HG03097 (cell line): Measurements from ENCODE around the gene LRFN3.
"Not testable (repeated sequence)": the region's sequence is repeated elsewhere in the genome, so short reads cannot be mapped to it uniquely, and the experiment has no call there.

Experiments
- ATAC-seq: cut with Tn5 transposase; IDR thresholded peaks from one replicate; pipeline ENCODE4 v1.9.1; 2021; ENCODE audit not compliant: unreplicated experiment, low FRiP score

LRFN3 gene

DNA sequence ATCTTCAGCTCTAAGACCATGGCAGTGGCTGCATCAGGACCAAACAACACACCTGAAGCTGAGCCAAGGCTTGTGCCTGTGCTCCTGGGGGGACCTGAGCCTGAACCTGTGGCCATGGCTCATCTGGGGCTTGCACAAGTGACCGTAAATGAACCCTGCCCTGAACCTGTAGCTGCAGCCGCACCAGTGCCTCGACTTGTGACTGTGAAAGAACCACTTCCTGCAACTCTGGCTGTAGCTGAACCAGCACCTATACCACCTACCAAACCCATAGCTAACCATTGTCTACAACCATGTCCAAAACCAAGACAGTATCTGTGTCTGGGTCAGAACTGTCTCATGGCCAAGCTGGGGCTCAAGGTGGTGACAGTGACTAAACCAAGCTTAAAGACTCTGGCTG, 30.6 kb downstream of the LRFN3 start:
- no peak for ATAC-seq

DNA sequence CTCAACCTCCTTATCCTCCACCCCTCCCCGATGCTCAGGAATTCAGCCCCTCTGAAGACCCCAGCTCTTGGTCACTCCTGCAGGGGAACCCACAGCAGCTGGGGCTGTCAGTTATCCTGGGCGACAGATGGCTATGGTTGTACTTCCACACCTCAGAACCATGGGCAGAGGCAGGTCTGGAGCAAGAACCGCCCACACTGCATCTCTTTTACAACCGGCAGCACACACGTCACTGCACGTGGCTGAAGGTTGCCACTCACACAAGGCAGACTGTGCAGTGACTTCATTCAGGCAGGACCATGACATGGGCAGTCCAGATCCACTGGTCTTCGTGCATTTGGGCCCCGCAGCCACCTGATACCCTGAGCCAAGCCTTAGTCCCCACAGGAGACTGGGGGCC, 37.3 kb downstream of the LRFN3 start:
- no peak for ATAC-seq

DNA sequence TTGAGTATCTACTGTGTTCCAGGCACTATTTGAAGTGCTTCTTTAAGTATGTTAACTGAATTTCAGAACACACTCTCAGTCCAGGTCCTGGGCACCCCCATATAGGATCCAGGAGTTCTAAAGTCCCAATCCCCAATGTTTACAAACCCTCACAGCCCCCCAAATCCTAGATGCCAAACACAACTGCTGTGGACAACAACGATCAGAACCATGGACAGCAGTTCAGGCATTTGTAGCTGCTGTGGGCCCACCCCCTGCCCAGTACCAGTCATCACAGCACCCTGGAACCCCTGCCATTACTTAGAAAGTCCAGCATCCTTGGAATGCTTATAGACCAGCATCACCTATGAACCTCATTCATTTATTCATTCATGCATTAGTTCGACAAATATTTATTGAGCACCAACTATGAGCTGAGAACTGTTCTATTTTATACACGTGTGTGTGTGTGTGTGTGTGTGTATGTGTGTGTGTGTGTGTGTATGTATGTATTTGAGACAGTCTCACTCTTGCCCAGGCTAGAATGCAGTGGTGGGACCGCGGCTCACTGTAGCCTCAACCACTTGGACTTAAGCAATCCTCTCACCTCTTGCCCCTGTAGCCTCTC, 39.5 kb downstream of the LRFN3 start:
- ATAC-seq, result no peak

DNA sequence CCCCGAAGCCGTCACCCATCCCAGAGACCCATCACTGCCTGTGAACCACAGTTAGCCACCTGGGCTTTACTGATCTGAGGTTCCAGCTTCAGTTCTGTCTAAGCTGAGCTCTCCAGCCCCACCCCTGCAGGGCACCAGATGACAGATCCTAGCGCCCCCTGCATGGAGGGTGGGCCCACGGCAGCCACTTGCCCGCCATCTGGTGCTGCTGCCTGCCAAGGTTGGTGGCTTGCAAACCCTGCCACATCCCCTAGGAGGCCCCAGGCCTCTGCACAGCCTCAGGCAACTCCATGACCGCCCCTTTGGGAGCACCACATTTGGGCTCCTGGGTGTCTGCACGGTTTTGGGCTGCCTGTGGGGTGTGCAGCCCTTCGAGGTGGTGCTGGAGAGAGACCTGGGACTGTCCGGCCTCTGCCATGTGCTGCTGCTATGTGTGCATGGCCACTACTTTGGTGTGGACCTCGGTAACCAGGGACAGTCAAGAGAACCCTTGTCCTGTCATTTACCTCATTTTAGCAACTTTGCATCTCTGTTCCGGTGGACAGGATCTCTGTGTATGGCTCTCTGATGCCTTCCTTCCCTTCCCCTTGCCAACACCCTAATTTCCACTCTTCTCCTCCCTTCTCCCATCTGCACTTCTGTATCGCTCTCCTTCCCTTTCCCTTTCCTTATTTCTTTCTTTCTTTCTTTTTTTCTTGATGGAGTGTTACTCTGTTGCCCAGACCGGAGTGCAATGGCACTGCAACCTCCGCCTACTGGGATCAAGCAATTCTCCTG, 41.5 kb downstream of the LRFN3 start:
- no peak for ATAC-seq

DNA sequence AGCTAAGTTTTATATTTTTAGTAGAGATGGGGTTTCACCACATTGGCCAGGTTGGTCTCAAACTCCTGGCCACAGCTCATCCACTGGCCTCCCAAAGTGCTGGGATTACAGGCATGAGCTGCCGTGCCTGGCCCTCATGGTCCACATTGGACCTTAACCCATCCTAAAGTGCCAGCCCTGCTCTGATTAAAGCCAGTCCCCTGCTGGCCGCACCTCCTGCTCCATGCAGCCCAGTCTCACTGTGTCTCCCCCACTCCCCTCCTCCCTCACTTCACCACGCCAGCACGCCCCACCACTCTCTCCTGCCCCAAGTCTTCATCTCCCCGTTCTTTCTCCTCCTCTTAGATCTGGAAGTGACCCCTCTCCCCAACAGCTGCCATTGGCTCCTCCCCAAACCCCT, 42.1 kb downstream of the LRFN3 start:
- no peak for ATAC-seq

DNA sequence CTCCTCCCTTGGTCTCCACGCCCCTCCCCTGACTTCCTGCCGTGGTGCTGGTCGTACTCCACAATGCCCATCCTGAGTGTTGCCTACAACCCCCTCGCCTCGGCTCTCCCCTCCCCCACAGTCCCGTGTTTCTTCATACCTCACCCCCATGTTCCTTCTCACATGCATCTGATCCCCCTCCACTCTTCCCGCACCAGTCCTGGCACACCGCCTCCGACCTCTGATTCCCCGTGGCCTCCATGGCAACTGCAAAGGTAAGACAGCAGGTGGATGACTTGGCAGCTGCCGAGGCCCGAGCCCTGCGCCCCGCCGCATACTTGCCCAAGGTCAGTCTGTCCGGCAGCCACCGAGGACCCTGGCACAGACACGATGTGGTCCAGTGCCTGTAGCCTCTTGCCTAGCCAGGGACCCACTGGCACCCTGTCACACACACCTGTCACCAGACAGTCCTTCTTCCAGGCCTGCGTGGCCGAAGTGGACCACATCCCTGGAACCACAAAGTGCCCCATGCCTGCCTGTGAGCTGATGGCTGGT, 42.7 kb downstream of the LRFN3 start:
- no peak for ATAC-seq

DNA sequence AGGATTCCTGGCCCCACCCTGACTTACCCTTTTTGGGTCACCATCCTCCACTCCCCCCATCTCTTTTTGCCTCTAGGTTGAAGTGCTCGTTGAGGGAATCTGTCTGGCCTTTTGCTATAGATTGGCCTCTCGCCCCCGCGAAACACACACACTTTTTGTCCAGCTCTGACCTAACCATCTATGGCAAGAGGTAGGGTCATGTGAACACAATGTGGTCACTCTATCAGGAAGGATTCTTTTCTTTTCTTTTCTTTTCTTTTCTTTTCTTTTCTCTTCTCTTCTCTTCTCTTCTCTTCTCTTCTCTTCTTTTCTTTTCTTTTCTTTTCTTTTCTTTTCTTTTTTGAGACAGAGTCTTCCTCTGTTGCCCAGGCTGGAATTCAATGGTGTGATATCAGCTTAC, 44.8 kb downstream of the LRFN3 start:
- ATAC-seq, result not testable (repeated sequence)

DNA sequence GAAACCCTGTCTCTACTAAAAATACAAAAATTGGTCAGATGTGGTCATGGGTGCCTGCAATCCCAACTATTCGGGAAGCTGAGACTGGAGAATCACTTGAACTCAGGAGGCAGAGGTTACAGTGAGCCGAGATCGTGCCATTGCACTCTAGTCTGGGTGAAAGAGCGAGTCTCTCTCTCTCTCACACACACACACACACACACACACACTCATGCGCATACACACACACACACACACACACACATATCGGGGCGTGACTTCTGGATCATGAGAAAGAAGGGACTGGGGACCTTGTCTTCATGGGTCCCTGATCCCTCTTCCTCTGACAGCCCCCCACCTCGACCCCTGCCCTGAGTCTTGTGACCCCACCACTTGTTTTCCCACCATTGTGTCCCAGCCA, 47.0 kb downstream of the LRFN3 start:
- no peak for ATAC-seq

DNA sequence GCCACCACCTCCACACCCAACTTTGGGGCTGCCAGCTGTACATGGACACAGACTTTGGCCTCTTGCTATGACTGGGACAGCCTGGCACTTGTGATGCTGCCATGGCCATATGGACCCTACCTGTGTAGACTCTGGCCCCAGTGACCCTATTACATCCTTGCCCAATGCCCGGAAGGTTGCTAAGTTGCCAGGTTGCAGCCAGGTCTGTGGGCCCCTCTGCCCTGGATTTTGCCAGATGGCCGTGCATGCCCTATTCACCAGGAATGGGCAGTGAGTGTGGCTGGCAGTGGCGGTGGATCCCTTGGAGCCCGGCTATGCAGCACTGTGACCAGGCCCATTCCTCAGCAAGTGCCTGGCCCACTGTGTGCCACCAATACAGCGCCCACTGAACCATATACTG, 49.9 kb downstream of the LRFN3 start:
- no peak for ATAC-seq

DNA sequence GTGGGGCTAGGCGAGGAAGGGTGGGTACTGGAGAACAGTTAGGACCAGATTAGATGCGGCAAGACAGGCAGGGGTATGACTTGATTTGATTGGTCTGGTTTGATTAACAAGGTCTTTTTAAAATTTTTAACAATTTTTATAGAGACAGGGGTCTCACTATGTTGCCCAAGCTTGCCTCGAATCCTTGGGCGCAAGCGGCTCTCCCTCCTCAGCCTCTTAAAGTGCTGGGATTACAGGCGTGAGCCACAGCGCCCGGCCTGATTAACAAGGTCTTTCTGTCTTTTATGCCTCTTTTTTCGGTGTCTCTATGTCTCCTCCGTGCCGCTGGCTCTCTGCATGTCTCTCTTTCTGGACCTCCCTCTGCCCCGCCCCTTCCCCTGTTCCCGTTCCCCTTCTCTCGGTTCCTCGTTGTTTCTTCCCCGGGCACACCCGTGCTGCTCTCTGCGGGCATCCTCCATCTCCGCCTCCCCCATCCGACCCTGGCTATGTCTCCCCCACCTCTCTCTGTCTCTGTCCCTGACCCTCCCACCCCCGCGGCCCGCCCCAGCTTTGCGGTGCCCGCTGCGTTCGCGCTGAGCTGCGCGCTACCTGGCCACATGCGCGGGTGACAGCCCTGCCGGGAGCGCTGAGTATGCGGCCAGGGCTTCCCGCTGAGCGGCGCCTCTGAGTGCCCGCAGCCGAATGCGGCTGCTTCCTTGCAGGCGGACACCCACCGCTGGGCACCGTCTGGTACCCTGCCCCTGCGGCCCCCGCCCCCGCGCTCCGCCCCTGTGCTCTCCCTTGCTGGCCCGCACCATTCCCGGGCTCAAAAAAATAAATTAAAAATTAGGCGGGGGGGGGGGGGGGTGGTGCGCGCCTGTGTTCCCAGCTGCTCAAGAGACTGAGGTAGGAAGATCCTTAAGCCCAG, 50.7 kb downstream of the LRFN3 start:
- ATAC-seq, result no peak

DNA sequence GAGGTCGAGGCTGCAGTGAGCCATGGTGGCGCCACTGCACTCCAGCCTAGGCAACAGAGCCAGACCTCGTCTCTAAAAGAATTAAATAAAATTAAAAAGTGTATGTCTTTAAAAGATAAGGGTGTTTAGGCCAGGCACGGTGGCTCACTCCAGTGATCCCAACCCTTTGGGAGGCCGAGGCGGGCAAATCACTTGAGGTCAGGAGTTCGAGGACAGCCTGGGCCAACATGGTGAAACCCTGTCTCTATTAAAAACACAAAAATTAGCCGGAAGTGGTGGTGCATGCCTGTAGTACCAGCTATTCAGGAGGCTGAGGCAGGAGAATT, 51.4 kb downstream of the LRFN3 start:
- no peak for ATAC-seq

DNA sequence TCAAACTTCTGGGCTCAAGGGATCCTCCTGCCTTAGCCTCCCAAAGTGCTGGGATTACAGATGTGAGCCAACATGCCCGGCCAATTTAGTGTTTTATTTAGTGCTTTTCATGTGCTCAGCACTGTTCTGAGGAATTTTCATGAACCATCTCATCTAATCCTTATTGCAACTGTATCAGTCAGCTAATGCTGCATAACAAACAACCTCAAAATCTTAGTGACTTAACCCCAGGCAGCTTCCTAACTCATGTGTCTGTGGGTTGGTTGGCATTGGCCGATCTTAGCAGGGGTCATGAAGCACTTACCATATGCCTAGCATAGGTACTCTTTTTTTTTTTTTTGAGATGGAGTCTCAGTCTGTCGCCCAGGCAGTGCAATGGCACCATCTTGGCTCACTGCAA, 52.6 kb downstream of the LRFN3 start:
- no peak for ATAC-seq

DNA sequence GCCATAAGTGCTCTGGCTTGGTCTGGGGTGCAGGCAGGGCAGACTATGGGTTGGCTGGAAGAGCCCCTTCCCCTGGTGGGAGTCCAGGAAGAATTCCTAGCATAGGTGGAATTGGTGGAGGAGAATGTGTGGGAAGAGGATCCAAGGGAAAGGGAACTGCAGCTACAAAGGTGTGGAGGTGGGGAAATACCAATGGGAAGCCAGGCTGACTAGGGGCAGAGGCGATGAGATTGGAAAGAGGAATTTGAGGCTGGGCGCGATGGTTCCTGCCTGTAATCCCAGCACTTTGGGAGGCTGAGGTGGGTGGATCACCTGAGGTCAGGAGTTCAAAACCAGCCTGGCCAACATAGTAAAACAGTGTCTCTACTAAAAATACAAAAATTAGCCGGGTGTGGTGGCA, 54.0 kb downstream of the LRFN3 start:
- ATAC-seq, result no peak

DNA sequence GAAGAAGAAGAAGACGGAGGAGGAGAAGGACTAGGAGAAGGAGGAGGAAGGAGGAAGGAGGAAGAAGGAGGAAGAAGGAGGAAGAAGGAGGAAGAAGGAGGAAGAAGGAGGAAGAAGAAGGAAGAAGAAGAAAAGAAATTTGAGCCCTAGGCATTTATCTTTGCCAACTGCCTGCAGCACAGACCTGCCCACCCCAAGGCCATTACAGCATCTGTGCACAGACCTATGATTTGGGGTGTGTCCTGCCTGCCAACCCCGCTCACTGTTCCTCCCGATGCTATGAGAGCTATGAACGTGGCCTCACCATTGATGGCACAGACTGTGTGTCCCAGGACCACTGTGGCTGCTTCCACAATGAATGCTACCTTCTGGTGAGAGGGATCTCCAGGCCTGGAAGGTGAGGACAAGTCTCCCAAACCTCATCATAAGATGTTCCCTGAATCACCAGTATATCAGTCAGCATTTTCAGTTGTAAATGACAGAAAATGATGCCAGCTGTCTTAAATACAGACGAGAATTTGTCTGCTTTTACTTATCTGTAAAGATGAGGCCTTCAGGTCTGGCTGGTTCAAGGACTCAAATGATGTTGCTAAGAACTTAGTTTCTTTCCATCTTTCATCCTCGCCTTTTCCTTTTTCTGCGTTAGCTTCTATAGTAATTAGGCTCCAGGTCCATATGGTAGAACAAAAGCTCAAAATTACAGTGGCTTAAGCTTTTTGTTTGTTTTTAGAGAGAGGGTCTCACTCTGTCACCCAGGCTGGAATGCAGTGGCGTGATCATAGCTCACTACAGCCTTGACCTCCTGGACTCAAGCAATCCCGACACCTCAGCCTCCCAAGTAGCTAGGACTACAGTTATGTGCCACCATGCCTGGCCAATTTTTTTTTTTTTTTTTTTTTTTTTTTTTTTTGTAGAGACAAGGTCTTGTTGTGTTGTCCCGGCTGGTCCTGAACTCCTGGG, 54.9 kb downstream of the LRFN3 start:
- ATAC-seq, result no peak

DNA sequence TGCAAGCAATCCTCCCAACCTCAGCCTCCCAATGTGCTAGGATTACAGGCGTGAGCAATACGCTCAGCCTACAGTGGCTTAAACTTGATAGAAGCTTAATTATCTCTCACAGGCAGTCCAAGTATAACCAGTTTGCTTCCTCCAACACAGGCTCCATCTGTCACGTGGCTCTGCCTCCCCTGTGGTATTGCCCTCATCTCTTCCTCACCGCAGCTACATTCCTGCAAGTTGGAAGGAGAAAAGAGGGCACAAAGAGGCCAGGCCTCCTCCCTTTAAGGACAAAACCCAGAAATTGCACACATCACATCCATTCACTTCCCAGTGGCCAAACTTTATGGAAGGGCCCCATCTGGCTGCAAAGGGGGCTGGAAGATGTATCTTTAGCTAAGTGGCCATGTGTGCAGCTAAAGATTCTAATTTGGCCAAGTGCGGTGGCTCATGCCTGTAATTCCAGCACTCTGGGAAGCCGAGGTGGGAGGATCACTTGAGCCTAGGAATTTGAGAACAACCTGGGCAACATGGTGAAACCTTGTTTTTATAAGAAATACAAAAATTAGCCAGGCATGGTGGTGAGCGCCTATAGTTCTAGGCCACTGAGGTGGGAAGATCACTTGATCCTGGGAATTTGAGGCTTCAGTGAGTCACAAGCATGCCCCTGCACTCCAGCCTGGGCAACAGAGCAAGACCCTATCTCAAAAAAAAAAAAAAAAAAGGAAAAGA, 55.7 kb downstream of the LRFN3 start:
- ATAC-seq, result no peak

DNA sequence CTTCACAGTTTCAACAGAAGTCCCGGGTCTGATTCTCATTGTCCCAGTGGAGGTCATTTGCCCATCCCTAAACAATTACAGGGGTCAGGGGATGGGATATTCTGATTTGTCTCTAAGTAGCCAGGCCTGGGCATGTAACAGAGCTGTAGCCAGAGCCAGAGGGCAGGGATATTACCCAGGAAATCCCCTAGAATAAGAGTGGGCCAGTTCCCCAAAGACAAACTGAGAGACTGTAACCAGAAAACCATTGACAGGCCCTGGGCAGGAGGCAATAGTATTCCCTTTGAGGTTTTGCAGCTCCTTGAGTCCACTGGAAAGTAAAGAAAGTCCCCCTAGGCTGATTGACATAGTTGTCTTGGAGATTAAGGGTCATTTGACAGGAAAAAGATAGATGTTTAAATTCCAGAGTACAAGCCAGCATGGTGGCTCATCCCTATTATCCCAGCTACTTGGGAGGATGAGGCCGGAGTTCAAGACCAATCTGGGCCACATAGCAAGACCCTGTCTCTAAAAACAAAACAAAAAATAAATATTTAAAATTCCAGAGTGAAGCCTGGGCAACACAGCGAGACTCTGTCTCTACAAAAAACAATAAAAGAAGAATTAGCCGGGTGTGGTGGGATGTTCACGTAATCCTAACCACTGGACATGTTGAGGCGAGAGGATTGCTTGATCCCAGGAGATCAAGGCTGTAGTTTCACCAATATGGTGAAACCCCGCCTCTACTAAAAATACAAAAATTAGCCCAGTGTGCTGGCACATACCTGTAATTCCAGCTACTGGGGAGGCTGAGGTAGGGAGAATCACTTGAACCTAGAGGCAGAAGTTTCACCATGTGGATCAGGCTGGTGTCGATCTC, 57.0 kb downstream of the LRFN3 start:
- no peak for ATAC-seq

DNA sequence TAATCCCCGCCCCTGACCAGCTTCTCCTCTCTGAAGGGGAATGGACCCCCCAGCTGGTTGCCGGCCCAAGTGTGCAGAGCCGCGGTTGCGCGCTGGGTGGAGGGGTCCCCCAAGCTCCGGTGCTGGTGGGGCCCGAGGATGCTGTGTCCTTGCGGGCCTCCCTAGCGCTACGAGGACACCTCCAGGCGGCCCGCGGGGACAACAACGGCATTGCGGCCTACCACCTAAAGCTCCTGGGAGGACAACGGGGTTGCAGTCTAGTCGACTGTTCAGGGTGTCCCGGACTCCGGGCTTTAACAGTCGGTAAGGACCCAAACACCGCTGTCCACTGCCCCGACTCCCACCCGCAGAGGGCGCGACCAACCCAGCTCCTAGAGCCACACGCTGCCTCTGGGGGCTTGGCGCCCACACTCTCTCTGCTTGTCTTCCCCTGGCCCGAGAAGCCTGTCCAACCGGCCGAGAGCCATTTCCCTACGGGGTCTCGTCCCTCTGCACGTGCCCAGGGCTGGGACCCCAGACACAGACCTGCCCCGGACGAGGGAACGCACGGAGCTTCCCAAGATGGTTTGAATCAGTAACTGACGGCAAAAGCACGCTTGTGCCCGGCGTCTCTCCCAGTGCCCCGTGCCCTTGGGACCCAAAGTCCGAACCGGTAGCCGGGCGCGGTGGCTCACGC, 57.9 kb downstream of the LRFN3 start:
- ATAC-seq, result no peak
